HG02571 (cell line): ENCODE measurements around the gene INIP.
"Not testable (repeated sequence)": the region's sequence is repeated elsewhere in the genome, so short reads cannot be mapped to it uniquely, and the experiment has no call there.

Experiments
- ATAC-seq: cut with Tn5 transposase; IDR thresholded peaks from one replicate; pipeline ENCODE4 v1.9.1; 2021; ENCODE audit warnings: mild to moderate bottlenecking, moderate library complexity; ENCODE audit not compliant: unreplicated experiment

The INIP gene

DNA sequence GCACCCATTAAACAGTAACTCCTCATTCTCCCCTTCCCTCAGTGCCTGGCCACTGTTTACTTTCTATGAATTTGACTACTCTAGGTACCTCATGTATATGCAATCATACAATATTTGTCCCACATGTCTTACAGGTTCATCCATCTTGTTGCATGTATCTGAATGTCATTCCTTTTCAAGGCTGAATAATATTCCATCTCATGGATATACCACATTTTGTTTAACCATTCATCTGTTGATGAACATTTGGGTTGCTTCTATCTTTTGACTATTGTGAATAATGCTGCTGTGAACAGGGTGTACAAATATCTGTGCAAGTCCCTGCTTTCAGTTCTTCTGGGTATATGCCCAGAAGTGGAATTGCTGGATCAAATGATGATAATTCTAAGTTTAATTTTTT lies 40.9 kb downstream of the INIP start:
- ATAC-seq: no peak

DNA sequence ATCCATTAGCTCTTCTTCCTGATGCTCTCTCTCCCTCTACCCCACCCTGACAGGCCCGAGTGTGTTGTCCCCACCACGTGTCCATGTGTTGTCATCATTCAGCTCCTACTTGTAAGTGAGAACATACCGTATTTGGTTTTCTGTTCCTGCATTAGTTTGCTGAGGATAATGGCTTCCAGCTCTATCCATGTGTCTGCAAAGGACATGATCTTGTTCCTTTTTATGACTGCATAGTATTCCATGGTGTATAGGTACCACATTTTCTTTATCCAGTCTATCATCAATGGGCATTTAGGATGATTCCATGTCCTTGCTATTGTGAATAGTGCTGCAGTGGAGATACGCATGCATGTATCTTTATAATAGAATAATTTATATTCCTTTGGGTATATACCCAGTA lies 44.7 kb downstream of the INIP start:
- ATAC-seq: not testable (repeated sequence)

DNA sequence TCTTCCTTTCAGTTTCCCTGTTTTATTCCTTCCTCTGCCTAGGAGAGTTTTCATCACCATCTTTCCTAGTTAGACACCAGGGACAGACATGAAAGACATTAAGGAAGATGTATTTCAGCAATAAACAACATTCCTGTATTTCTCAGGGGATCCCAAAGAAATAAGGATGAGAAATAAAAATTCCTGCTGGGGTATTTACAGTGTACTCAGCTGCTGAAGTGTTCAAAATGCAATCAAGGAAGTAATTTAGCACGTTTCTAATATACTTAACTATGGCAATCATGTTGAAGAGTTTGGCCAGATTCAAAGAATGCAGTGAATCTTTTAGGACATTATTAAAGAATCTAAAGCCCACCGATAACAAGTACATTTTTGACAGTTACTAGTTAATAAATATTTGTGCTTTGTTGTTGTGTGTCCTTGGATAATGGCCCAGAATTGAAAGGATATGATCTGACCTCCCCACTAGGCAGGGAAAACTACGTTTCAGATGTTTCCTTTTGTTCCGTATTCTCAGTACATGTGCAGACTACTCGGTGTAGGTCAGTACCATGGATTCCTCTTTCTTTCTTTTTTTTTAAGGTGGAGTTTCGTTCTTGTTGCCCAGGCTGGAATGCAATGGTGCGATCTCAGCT lies 46.8 kb downstream of the INIP start:
- ATAC-seq: no peak

DNA sequence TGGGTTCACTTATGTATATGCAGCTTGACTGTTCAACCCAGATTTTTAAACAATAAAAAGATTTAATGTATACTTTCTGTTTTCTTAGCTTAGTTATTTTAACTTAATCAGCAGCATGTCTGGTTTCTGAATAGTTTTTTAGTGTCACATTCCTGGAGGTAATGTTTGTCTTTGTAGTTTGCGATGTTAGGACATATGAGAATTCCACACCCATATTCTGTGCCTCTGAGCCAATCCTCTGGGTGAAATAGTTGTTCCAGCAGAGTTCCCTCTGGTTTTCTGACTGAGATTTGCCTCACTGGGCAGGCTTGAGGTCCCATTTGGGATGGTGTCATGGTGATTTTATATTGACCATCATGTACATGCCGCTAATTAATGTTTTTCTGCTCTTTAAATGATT lies 48.6 kb downstream of the INIP start:
- ATAC-seq: no peak

DNA sequence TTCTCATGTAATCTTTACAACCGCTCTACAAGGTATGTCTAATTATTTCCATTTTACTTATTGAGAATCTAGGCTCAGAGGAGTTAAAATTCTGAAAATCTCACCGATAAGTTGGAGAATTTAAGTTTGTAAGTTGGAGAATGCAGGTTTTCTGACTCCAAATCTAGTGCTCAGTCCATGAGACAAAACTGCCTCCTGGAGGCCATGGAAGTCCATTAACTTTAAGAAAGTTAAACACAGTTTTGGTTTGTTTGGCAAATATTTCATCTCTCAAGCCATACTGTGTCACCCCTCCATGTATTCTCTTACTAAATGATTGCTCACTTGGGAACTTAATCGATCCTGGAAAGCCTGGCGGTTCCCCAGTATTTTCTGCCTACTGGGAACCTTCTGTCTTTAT lies 52.6 kb downstream of the INIP start:
- no peak for ATAC-seq

DNA sequence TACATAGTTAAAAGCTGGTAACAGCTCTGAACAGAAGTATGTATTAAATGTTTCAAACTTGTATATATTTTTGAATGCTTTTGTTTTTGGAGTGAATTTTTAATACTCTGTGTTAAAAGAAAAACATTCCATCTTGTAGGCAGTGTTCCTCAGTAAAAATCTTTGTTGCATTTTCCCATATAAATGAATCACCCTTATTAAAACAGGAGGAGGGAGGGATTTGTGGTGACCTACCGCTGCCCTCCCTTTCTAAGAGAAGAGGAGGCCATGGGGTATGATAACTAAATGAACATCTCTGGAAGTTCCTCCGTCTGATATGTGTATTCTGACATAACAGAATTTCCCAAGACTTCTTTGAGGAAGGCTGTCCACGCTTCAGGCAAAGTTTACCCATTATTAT lies 53.4 kb downstream of the INIP start:
- ATAC-seq: no peak

DNA sequence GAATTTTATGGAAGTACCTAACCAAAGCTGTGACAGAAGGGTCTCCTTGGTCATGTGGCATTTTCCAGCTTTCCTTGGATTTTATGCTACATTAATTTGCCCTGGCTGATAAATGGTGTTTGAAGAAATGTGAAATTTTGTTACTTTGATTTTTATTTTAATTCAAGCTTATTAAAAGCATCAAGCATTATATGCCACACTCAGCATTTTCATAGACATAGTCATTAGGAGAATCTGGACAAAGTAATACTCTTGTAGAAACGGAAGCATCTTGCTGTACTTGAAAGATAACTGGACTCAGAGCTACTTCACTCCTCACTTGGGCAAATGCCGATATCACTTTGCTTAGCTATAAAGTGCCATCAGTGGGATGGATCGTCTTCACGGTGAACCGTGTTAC lies 54.2 kb downstream of the INIP start:
- ATAC-seq: no peak

DNA sequence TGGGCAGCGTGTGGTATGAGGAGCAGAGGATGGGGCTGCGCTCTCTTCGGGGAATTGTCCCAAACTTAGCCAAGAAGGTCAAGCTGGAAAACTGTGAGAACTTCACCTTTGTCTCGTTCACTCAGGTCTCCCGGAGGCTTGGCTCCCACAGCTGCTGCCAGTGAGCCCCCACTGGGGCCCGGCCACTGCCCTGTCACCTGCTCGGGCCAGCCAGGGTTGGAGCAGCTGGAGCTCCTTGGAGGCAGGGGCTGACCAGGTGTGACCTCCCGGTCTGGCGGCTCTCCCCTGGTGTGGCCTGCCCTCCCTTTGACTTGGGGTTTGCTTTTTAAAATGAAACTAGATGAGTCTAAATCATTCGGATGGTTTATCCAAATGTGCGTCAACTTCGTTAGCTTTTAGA lies 58.0 kb downstream of the INIP start:
- no peak for ATAC-seq

DNA sequence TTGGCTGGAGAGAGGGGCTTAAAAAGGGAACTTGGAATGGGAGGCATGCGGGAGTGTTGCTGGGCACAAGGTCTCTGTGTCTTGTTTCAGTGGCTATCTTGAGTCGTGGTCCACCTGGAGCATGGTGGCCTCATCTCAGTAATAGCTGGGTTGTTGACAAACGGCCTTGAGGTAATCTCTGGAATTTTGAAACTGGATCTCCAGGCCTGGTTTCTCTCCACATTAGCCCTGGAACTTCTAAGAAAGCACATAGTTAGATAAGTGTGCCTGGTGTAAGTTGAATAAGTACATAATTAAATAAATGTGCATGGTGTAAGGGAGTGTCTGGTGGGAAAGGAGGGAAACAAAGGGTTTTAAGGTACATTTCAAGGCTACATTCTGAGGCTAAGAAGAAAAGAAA lies 62.2 kb downstream of the INIP start:
- no peak for ATAC-seq

DNA sequence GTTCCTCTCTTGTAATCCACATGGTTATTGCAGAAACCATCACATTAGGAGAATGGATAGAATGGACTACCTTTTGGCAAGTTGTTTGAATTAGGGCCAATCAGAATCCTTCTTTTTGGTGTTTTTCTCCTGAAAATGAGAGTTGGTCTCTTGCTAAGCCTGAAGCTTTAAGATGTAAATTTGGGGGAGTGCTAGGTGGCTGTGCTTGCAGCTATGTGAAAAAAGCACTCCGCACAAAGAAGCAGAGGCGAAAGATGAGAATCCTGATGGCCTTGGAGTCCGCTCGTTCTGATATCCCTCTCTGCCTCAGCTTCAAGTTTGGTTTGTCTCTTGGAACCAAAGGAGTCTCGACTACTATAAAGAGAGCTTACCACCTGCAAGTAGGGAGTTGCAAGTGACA lies 63.6 kb downstream of the INIP start:
- ATAC-seq: no peak

DNA sequence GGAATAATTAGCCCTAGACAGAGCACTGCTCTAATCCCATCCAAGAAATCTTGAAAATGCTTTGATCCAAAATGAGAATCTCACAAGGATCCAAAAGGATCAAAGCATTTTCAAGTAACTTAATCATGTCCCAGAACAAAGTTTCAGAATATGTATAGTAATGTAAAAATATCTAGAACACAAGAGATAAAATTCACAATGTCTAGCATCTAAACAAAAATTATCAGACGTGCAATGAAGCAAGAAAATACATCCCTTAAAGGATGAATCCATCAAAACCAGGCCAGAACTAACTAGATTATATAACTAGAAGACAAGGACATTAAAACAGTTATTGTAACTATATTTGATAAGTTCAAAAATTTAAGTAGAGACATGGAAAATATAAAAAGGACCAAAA lies 69.3 kb downstream of the INIP start:
- ATAC-seq: no peak

DNA sequence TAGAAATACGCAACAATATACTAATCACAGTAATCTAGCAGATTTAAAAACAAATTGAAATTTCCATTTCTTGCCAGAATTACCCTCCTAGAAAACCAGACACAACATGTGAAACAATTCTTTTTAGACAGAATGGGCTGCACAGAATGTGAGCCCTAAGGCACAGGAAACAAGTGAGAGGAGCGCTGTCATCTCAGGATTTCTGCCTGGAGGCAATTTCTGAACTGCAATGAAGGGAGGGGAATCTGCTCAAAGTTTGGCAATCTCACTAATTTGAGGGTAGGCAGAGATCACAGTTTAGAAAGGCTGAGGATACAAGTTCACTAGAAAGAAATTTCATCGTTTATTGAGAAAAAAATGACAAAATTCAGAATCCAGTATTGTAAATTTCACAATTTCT lies 70.3 kb downstream of the INIP start:
- ATAC-seq: no peak

DNA sequence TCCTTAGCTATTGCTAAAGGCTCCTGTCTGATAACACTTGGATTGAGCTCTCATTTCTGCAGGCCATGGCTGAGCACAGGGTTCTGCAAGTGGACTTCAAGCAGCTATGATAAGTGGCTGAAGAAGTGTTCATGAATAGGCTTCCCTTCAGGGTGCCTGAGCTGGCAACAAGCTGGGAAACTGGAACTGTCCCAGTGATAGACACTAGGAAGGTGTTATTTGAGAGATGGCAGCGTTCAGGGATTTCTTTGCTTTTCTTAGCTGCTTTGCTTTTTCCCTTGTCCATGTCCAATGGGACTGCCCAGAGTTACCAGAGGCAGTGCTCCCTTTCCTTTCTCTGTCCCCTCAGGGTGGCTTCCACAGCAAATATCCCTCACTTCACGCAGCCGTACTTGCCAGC lies 75.8 kb downstream of the INIP start:
- no peak for ATAC-seq

DNA sequence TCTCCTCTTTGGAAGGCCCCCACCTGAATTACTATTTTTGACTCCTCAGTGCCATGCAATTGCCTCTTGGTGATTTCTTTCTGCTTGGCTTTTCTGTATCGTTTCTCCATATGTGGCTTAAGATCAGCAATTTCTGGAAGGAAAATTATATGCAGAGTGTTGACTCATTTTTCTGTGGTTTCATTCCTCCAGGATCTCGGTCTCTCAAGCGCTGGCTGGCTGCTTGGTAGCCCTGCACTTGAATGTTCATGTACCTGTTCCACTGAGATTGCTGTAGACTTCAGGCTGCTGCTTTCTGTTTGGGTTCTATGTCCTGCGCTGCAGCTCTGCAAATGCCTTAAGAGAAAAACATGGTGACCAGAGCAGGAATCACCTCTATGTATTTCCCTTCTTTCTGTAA lies 77.6 kb downstream of the INIP start:
- no peak for ATAC-seq
